Stomach (tissue), 9 donors: Measurements from ENCODE around the gene MACROD1. TPM values are rescaled to one million over a fixed set of nuclear protein-coding genes. Genes with fewer than 3 reads are reported as not detected.

Experiments
- DNase-seq, 2 donors: peaks; one replicate each; pipeline versions ENCODE4 v3.0.0 to v3.0.0-alpha.2; 2013 to 2019
- H3K27ac ChIP-seq, 5 donors: fragments of 200-600 bp in 4 of 5; sonication (generic) in 4 of 5; one replicate each; pipeline ENCODE4 v1.5.1; 2013 to 2019; ENCODE audit warnings: mild to moderate bottlenecking in 1 of 5, moderate library complexity in 1 of 5
- H3K27me3 ChIP-seq, 3 donors: fragments of 200-600 bp; sonication (generic); one replicate each; pipeline ENCODE4 v1.5.1; 2017 to 2019; ENCODE audit warnings: mixed run types in 1 of 3
- H3K36me3 ChIP-seq, 4 donors: fragments of 200-600 bp; sonication (generic); 1 replicate in 3 of 4; 2 replicates in 1 of 4; pipeline ENCODE4 v1.5.1; 2016 to 2019
- H3K4me1 ChIP-seq, 4 donors: fragments of 200-600 bp; sonication (generic); one replicate each; pipeline ENCODE4 v1.5.1; 2016 to 2019
- H3K4me3 ChIP-seq, 4 donors: fragments of 200-600 bp; sonication (generic) in 3 of 4; one replicate each; pipeline ENCODE4 v1.5.1; 2016 to 2019; ENCODE audit warnings: mild to moderate bottlenecking in 1 of 4
- H3K9me3 ChIP-seq, 4 donors: fragments of 200-600 bp; sonication (generic); one replicate each; pipeline ENCODE4 v1.5.1; 2016 to 2019
- CTCF ChIP-seq, 7 experiments: fragments of 450-650 bp in 4 of 7; fragments of 200-600 bp in 3 of 7; sonication (generic) in 3 of 7; IDR thresholded peaks; one replicate each; pipeline ENCODE4 v1.5.1; 2016 to 2019; ENCODE audit warnings: antibody characterized with exemption in 7 of 7, control low read depth in 2 of 7, mild to moderate bottlenecking in 1 of 7
- EP300 ChIP-seq: sonication (generic); formaldehyde crosslinking; IDR thresholded peaks from one replicate; pipeline ENCODE4 v1.6.1; 2017; ENCODE audit warnings: antibody characterized with exemption
- POLR2A ChIP-seq, 4 donors: fragments of 450-650 bp; IDR thresholded peaks; one replicate each; pipeline ENCODE4 v1.6.1; 2016; ENCODE audit warnings: antibody characterized with exemption in 4 of 4, control low read depth in 2 of 4, mild to moderate bottlenecking in 1 of 4, moderate library complexity in 1 of 4
- POLR2AphosphoS5 ChIP-seq, 3 donors: sonication (generic); formaldehyde crosslinking; IDR thresholded peaks; one replicate each; pipeline ENCODE4 v1.6.1; 2016; ENCODE audit warnings: antibody characterized with exemption in 3 of 3
- WGBS, 5 donors: extraction: QIAGEN DNeasy Blood & Tissue Kit in 3 of 5; methylation state at CpG; one replicate each; pipeline versions ENCODE4 v1.1.5 to v1.1.7; 2013 to 2018; 5-methylcytosine and 5-hydroxymethylcytosine counted together
- intact Hi-C: fragments of 100-400 bp; cut with DNase I; formaldehyde crosslinking; loops from one replicate; pipeline ENCODE4 v1.15.1; 2023; ENCODE audit warnings: low total_unique reads
- polyA plus RNA-seq, 3 donors: library from polyadenylated mRNA; stranded (reverse); fragments of 200-250 nt; gene quantifications; one replicate each; pipeline ENCODE4 v1.2.3, GENCODE V29; 2013
- total RNA-seq, 5 donors: library from RNA; depleted of rRNA; stranded (reverse); fragments of >200 nt; gene quantifications; one replicate each; pipeline versions ENCODE4 v1.1.0 to v1.2.3, GENCODE V29; 2014 to 2016
- donor health status: healthy with polysubstance abuse.
- donor health status: Bipolar disorder and iron deficiency.
- donor health status: healthy.

The MACROD1 gene
- total and polyA plus RNA-seq, 8 donors = 18.0 to 283 (median 47.4) TPM

- H3K36me3 ChIP-seq = no peaks in the 10 kb centered on the region
- DNase-seq = no peak
- TF ChIP-seq POLR2A (IDR thresholded peaks at IDR 0.05) (no peak), EP300 (no peak), CTCF (IDR thresholded peaks at IDR 0.05) (no peak), POLR2AphosphoS5 (IDR thresholded peaks at IDR 0.05) (no peak)
- H3K27me3 ChIP-seq = no peaks in the 10 kb centered on the region
- WGBS, 5 donors = 77 to 91% (median 82%) methylated on average over 10 to 15 of the region's 15 CpGs
- H3K4me3 ChIP-seq = no peak overlapping the region
- no peak overlapping the region for H3K27ac ChIP-seq
- intact Hi-C loops = no loop called here
- H3K9me3 ChIP-seq = no peaks in the 10 kb centered on the region
- H3K4me1 ChIP-seq = peaks cover 0 to 4% (median 0%) of the 10 kb centered on the region in 4 donors
Measured at GRCh38 chr11:64053699-64054098, 112.2 kb downstream of the MACROD1 start.

DNA sequence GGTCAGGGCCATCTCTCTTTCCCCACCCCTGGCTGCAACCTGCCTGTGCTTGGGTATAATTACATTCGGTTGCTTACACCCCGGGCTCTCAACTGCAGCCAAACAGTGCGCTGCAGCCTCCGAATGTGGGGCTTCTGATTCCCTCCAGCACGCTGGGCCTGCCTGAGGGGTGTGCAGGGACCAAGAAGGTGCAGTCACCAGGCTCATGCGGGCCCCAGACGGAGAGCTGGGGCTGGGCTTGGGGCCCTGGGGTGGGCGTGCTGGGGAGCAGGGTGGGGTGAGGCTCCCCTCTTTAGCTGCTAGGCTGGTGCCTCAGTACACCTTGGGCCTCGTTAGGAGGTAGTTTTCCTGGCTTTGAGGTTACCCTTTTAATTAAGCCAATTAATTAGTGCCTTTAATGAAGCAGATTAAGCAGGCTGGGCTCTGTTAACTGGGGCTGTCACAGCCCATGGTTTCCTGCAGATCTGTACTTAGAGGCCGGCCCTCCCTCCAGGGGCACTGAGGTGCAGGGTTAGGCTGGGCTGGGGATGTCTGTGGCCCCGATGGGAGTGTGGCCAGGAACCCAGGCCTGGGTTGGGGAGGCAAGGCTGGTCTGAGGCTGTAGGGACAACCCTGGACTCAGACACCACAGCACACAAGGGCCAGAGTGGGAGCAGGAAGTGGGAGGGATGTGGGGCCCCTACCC is 112.8 kb downstream of the MACROD1 start:
- Histone ChIP-seq H3K9me3 (no peaks in the 10 kb centered on the region), H3K4me3 (no peak overlapping the region), H3K27ac (no peak overlapping the region), H3K36me3 (no peaks in the 10 kb centered on the region), H3K27me3 (no peaks in the 10 kb centered on the region), H3K4me1 (peaks cover 0 to 4% (median 0%) of the 10 kb centered on the region in 4 donors)
- intact Hi-C loops = no loop called here
- 84 to 93% (median 89%) methylated on average over 10 to 11 of the region's 11 CpGs for WGBS, 5 donors
- no peak for DNase-seq
- TF ChIP-seq POLR2AphosphoS5 (IDR thresholded peaks at IDR 0.05) (no peak), CTCF (IDR thresholded peaks at IDR 0.05) (no peak), EP300 (no peak), POLR2A (IDR thresholded peaks at IDR 0.05) (no peak)

DNA sequence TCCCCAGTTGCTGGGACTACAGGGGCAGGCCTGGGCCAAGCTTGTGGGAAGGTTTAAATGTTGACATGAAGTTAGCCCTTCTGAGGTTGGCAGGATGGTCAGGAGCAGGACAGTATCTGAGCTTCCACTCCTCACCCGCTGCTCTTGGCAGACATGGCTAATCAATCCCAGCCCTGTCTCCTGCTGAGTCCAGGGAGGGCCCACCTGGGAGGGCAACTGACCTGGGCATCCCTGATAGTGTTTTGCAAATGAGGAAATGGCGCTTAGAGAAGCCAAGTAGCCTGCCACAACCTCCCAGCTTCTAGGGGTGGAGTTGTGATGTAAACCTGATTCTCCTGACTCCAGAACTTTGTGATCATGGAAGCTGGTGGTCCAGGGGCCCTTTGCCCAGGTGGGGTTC is 113.5 kb downstream of the MACROD1 start:
- intact Hi-C loops = no loop called here
- WGBS, 5 donors = 77 to 100% (median 93%) methylated on average over 2 of the region's 2 CpGs
- no peak for TF ChIP-seq POLR2AphosphoS5 (IDR thresholded peaks at IDR 0.05)
- TF ChIP-seq EP300 = no peak
- no peak for TF ChIP-seq POLR2A (IDR thresholded peaks at IDR 0.05)
- no peak for TF ChIP-seq CTCF (IDR thresholded peaks at IDR 0.05)
- Histone ChIP-seq H3K4me1 (peaks cover 0 to 3% (median 0%) of the 10 kb centered on the region in 4 donors), H3K9me3 (no peaks in the 10 kb centered on the region), H3K4me3 (no peak overlapping the region), H3K27ac (no peak overlapping the region), H3K36me3 (no peaks in the 10 kb centered on the region), H3K27me3 (no peaks in the 10 kb centered on the region)
- no peak for DNase-seq

- no peak overlapping the region for H3K27ac ChIP-seq
- intact Hi-C loops = no loop called here
- no peak for TF ChIP-seq POLR2AphosphoS5 (IDR thresholded peaks at IDR 0.05)
- TF ChIP-seq POLR2A (IDR thresholded peaks at IDR 0.05) = no peak
- no peak for TF ChIP-seq CTCF (IDR thresholded peaks at IDR 0.05)
- no peak for TF ChIP-seq EP300
Measured at GRCh38 chr11:64051297-64051696, 114.6 kb downstream of the MACROD1 start.

More at GRCh38 chr11:64051297-64051696, 114.6 kb downstream of the MACROD1 start:
- Histone ChIP-seq H3K4me3 (no peak overlapping the region), H3K9me3 (no peaks in the 10 kb centered on the region), H3K27me3 (no peaks in the 10 kb centered on the region), H3K4me1 (no peaks in the 10 kb centered on the region), H3K36me3 (no peaks in the 10 kb centered on the region)
- 92 to 98% (median 95%) methylated on average over 8 to 19 of the region's 19 CpGs for WGBS, 5 donors
- DNase-seq = no peak
